ENCODE data around the gene FPGS. TPM values are rescaled to one million over a fixed set of nuclear protein-coding genes. Genes with fewer than 3 reads are reported as not detected.

Gene FPGS
- polyA plus RNA-seq, 1 donor (not counting 4 experiments of a cell fraction or from before 2014, with no cell fraction given) = 38.2 TPM

DNA sequence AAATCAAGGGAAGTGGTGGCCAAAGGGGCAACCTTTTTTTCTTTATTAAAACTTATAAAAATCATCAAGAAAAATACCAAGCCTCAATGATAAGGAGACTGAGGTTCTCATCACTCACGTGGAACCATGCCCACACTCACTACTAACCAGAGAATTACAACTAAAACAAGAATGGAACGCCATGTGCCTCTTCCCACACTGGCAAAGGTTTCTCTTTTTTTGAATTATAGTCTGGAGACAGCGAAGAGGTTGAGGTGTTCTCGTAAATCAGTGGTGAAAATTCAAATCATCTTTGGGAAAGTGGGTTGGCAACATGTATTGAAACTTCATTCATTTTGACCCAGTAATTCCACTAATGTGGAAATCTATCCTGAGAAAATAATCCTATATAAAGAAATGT, 19.4 kb downstream of the FPGS start:
- H3K9ac ChIP-seq (ENCODE audit: control insufficient read depth, extremely low read depth, insufficient read depth, low read length) = no peak overlapping the region
- dilution Hi-C loops (cut with MboI; ENCODE audit: extremely low pct_ligation_motif_present, low sequenced_read_pairs) = no loop called here
- H3K27ac ChIP-seq (ENCODE audit: control insufficient read depth, insufficient read depth, low read length) = no peak overlapping the region
- H3K4me1 ChIP-seq (ENCODE audit: control insufficient read depth, extremely low read depth, insufficient read depth, low read length) = no peaks in the 10 kb centered on the region
- H3K9me3 ChIP-seq (ENCODE audit: control insufficient read depth, low read depth, low read length) = no peaks in the 10 kb centered on the region
- DNase-seq (ENCODE audit: low read depth, low spot score) = no peak
- no peak for FAIRE-seq
- TF ChIP-seq EZH2 (IDR thresholded peaks at IDR 0.05; ENCODE audit: low read length) = no peak
- TF ChIP-seq, protein P1, sequence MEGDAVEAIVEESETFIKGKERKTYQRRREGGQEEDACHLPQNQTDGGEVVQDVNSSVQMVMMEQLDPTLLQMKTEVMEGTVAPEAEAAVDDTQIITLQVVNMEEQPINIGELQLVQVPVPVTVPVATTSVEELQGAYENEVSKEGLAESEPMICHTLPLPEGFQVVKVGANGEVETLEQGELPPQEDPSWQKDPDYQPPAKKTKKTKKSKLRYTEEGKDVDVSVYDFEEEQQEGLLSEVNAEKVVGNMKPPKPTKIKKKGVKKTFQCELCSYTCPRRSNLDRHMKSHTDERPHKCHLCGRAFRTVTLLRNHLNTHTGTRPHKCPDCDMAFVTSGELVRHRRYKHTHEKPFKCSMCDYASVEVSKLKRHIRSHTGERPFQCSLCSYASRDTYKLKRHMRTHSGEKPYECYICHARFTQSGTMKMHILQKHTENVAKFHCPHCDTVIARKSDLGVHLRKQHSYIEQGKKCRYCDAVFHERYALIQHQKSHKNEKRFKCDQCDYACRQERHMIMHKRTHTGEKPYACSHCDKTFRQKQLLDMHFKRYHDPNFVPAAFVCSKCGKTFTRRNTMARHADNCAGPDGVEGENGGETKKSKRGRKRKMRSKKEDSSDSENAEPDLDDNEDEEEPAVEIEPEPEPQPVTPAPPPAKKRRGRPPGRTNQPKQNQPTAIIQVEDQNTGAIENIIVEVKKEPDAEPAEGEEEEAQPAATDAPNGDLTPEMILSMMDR (optimal IDR thresholded peaks at IDR 0.05 in 1 of 3, IDR thresholded peaks at IDR 0.05 in 1 of 3, conservative IDR thresholded peaks at IDR 0.05 in 1 of 3; ENCODE audit: extremely low read depth in 1 of 3, insufficient read depth in 2 of 3, low read length in 3 of 3) = no peak
- no peak overlapping the region for H3K4me3 ChIP-seq (ENCODE audit: control insufficient read depth in 2 of 3, extremely low read depth in 1 of 3, insufficient read depth in 2 of 3, low read depth in 1 of 3, low read length in 3 of 3)
- peaks cover 0 to 5% of the 10 kb centered on the region in 2 experiments for H3K36me3 ChIP-seq (ENCODE audit: control insufficient read depth in 2 of 2, extremely low read depth in 1 of 2, insufficient read depth in 2 of 2, low read length in 2 of 2)
- H3K9me1 ChIP-seq (ENCODE audit: control insufficient read depth, extremely low read depth, insufficient read depth, low read length) = no peaks in the 10 kb centered on the region
- no peak overlapping the region for H3K4me2 ChIP-seq (ENCODE audit: control insufficient read depth, extremely low read depth, insufficient read depth, low read depth, low read length)
- no peaks in the 10 kb centered on the region for H3K79me2 ChIP-seq (ENCODE audit: control insufficient read depth, insufficient read depth, low read length)
- H2AFZ ChIP-seq (ENCODE audit: control insufficient read depth, low read length) = no peak overlapping the region
- no peaks in the 10 kb centered on the region for H4K20me1 ChIP-seq (ENCODE audit: control insufficient read depth, extremely low read depth, insufficient read depth, low read length)
- peaks cover 11% of the 10 kb centered on the region for H3K27me3 ChIP-seq (ENCODE audit: control insufficient read depth, extremely low read depth, insufficient read depth, low read length)

DNA sequence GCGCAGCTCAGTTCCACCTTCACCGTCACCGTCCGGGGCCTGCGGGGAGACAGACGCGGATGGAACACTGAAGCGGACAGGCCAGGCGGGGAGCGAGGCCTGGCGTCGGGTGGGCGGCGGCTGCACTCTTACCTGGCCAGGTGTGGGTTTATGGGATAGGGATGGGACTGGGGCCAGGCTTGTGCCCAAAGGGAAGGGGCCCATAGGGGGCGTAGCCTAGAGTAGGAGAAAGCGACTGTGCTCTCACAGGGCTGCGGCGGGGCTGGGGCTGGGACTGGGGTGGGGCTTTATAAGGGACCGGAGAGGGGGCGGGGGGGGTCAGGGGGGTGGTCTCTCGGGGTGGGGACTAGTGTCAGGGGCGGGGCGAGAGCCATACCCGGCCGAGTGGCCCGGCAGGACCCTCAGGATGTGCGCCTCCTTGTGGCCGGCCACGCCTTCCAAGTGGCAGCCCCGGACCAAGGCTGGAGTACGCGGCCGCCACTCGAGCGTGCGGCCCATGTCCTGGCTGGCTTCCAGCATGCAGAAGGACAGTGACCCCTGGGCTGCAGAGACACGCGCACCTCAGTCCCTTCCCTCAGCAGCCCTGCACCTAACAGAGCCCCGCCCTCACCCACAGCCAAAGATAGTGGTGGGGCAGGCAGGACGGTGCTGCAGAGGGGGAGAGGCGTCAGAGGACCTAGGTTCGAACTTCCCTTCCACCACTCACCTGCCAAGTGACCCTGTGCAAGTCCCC, 22.8 kb downstream of the FPGS start:
- dilution Hi-C loops (cut with MboI; ENCODE audit: extremely low pct_ligation_motif_present, low sequenced_read_pairs) = no loop called here
- Histone ChIP-seq H3K9me3 (ENCODE audit: control insufficient read depth, low read depth, low read length) (no peaks in the 10 kb centered on the region), H3K27ac (ENCODE audit: control insufficient read depth, insufficient read depth, low read length) (no peak overlapping the region), H3K79me2 (ENCODE audit: control insufficient read depth, insufficient read depth, low read length) (no peaks in the 10 kb centered on the region), H3K9ac (ENCODE audit: control insufficient read depth, extremely low read depth, insufficient read depth, low read length) (no peak overlapping the region), H3K4me1 (ENCODE audit: control insufficient read depth, extremely low read depth, insufficient read depth, low read length) (peaks cover 3% of the 10 kb centered on the region), H3K4me3 (ENCODE audit: control insufficient read depth in 2 of 3, extremely low read depth in 1 of 3, insufficient read depth in 2 of 3, low read depth in 1 of 3, low read length in 3 of 3) (no peak overlapping the region), H4K20me1 (ENCODE audit: control insufficient read depth, extremely low read depth, insufficient read depth, low read length) (no peaks in the 10 kb centered on the region), H2AFZ (ENCODE audit: control insufficient read depth, low read length) (no peak overlapping the region), H3K4me2 (ENCODE audit: control insufficient read depth, extremely low read depth, insufficient read depth, low read depth, low read length) (peak overlapping the region; percentile 32), H3K9me1 (ENCODE audit: control insufficient read depth, extremely low read depth, insufficient read depth, low read length) (no peaks in the 10 kb centered on the region), H3K27me3 (ENCODE audit: control insufficient read depth, extremely low read depth, insufficient read depth, low read length) (peaks cover 11% of the 10 kb centered on the region), H3K36me3 (ENCODE audit: control insufficient read depth in 2 of 2, extremely low read depth in 1 of 2, insufficient read depth in 2 of 2, low read length in 2 of 2) (no peaks in the 10 kb centered on the region)
- DNase-seq (ENCODE audit: low read depth, low spot score) = no peak
- FAIRE-seq = no peak
- TF ChIP-seq, protein P1 (optimal IDR thresholded peaks at IDR 0.05 in 1 of 3, IDR thresholded peaks at IDR 0.05 in 1 of 3, conservative IDR thresholded peaks at IDR 0.05 in 1 of 3; ENCODE audit: extremely low read depth in 1 of 3, insufficient read depth in 2 of 3, low read length in 3 of 3) = peak; percentile 21 to 75 (median 63)
- TF ChIP-seq EZH2 (IDR thresholded peaks at IDR 0.05; ENCODE audit: low read length) = no peak
